Measurements from ENCODE around the gene BATF2. TPM values are rescaled to one million over a fixed set of nuclear protein-coding genes. Genes with fewer than 3 reads are reported as not detected.
A peak's percentile ranks its signal among the peaks of the same experiment; 100 is the strongest.
"Not testable (repeated sequence)": the region's sequence is repeated elsewhere in the genome, so short reads cannot be mapped to it uniquely, and the experiment has no call there.

Gene BATF2
- total RNA-seq, 2 experiments from 2014 or later, result 0.70 to 0.79 TPM

- CTCF ChIA-PET (ENCODE audit: unreplicated experiment), result interaction anchor here (0.7 kb wide), 1 partner anchor 37 kb away, joined by 3 read pairs; no protein-coding TSS in a partner anchor
These were observed 12.1 kb upstream of the BATF2 start for GRCh38 chr11:65008873-65009272.

DNA sequence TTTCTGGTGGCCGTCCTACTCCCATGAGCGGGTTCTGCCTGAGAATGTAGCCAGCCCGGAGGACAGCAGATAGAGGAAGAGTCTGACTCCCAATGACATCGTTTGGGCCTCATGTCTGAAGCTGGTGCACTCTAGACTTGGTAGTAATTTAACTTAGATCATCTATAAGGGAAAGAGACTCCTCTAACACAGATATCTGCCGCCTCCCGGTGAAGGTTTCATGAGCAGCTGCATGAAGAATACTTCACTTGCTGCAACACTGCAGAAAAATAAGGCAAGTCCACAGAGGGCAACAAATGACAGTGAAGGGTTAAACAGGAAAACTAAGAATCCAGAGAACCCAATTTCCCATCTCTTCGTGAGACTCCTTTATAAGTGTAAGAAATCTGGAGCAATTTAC is 11.2 kb upstream of the BATF2 start:
- DNase-seq (ENCODE audit: low spot score), result no peak
- Histone ChIP-seq H3K79me2 (ENCODE audit: insufficient read depth, low read depth, low read length) (no peaks in the 10 kb centered on the region), H3K4me3 (ENCODE audit: low read depth, low read length, poor library complexity, severe bottlenecking) (no peak overlapping the region), H3K9me3 (ENCODE audit: low read length) (no peaks in the 10 kb centered on the region), H3K9me2 (ENCODE audit: insufficient read depth, low read length) (no peaks in the 10 kb centered on the region), H3K27ac (ENCODE audit: low read depth, low read length, poor library complexity, severe bottlenecking) (no peak overlapping the region), H3K36me3 (ENCODE audit: insufficient read depth, low read length) (no peaks in the 10 kb centered on the region), H3K4me1 (ENCODE audit: insufficient read depth, low read length, poor library complexity, severe bottlenecking) (peaks cover 4% of the 10 kb centered on the region), H3K4me2 (ENCODE audit: low read length) (no peak overlapping the region), H2AFZ (ENCODE audit: low read length) (no peak overlapping the region), H4K20me1 (ENCODE audit: insufficient read depth, low read length) (no peaks in the 10 kb centered on the region)
- BruUV-seq (replicated peaks), result no TSS peak
- TF ChIP-seq EZH2phosphoT487 (IDR thresholded peaks at IDR 0.05; ENCODE audit: borderline replicate concordance, low read depth, low read length), result no peak
- peak; percentile 35; the same call in 1 of the 2 replicates for TF ChIP-seq CTCF (conservative IDR thresholded peaks at IDR 0.05; ENCODE audit: low read length)
- intact Hi-C loops (cut with micrococcal nuclease; ENCODE audit: unreplicated experiment), result no loop called here
- POLR2A ChIA-PET, result no interaction called here
- CTCF ChIA-PET (ENCODE audit: unreplicated experiment), result interaction anchor here (0.7 kb wide), 1 partner anchor 38 kb away, joined by 3 read pairs; no protein-coding TSS in a partner anchor

More at GRCh38 chr11:65008873-65009272, 12.1 kb upstream of the BATF2 start:
- Histone ChIP-seq H2AFZ (ENCODE audit: low read length) (no peak overlapping the region), H3K4me1 (ENCODE audit: insufficient read depth, low read length, poor library complexity, severe bottlenecking) (peaks cover 8% of the 10 kb centered on the region), H3K4me3 (ENCODE audit: low read depth, low read length, poor library complexity, severe bottlenecking) (no peak overlapping the region), H3K79me2 (ENCODE audit: insufficient read depth, low read depth, low read length) (no peaks in the 10 kb centered on the region), H4K20me1 (ENCODE audit: insufficient read depth, low read length) (no peaks in the 10 kb centered on the region), H3K4me2 (ENCODE audit: low read length) (no peak overlapping the region), H3K36me3 (ENCODE audit: insufficient read depth, low read length) (no peaks in the 10 kb centered on the region), H3K9me3 (ENCODE audit: low read length) (no peaks in the 10 kb centered on the region), H3K27ac (ENCODE audit: low read depth, low read length, poor library complexity, severe bottlenecking) (no peak overlapping the region), H3K9me2 (ENCODE audit: insufficient read depth, low read length) (no peaks in the 10 kb centered on the region)
- intact Hi-C loops (cut with micrococcal nuclease; ENCODE audit: unreplicated experiment), result no loop called here
- no peak for TF ChIP-seq EZH2phosphoT487 (IDR thresholded peaks at IDR 0.05; ENCODE audit: borderline replicate concordance, low read depth, low read length)
- no peak for TF ChIP-seq CTCF (conservative IDR thresholded peaks at IDR 0.05; ENCODE audit: low read length)
- DNase-seq (ENCODE audit: low spot score), result no peak
- POLR2A ChIA-PET, result interaction anchor here (0.6 kb wide), 1 partner anchor 164 kb away, joined by 5 read pairs; no protein-coding TSS in a partner anchor
- no TSS peak for BruUV-seq (replicated peaks)

- POLR2A ChIA-PET, result interaction anchor here (0.9 to 2.1 kb wide), 2 partner anchors 9 to 99 kb away, joined by 3 to 13 read pairs; no protein-coding TSS in a partner anchor
- H3K79me2 ChIP-seq (ENCODE audit: insufficient read depth, low read depth, low read length); H3K4me1 ChIP-seq (ENCODE audit: insufficient read depth, low read length, poor library complexity, severe bottlenecking); intact Hi-C loops (cut with micrococcal nuclease; ENCODE audit: unreplicated experiment); H3K27ac ChIP-seq (ENCODE audit: low read depth, low read length, poor library complexity, severe bottlenecking); H3K9me2 ChIP-seq (ENCODE audit: insufficient read depth, low read length); H3K9me3 ChIP-seq (ENCODE audit: low read length); DNase-seq (ENCODE audit: low spot score); H3K4me3 ChIP-seq (ENCODE audit: low read depth, low read length, poor library complexity, severe bottlenecking); H4K20me1 ChIP-seq (ENCODE audit: insufficient read depth, low read length); H2AFZ ChIP-seq (ENCODE audit: low read length); BruUV-seq (replicated peaks); H3K4me2 ChIP-seq (ENCODE audit: low read length); H3K36me3 ChIP-seq (ENCODE audit: insufficient read depth, low read length): not testable (repeated sequence)
- CTCF ChIA-PET (ENCODE audit: unreplicated experiment), result interaction anchor here (0.6 kb wide), 1 partner anchor 140 kb away, joined by 3 read pairs; no protein-coding TSS in a partner anchor
These were observed 7.2 kb upstream of the BATF2 start for GRCh38 chr11:65003968-65004367.

All from OCI-LY7 (cell line).